Mesenchymal stem cell (in vitro differentiated cells and primary cell): Measurements from ENCODE around the gene IL17RD.
A peak's percentile ranks its signal among the peaks of the same experiment; 100 is the strongest.

Experiments
- DNase-seq: peaks from one replicate; pipeline ENCODE4 v3.0.0-alpha.2; 2013
- H2AFZ ChIP-seq: one replicate; pipeline ENCODE4 v1.6.1; 2013; ENCODE audit warnings: low read depth, mild to moderate bottlenecking, control low read depth, inconsistent platforms, low read length, moderate library complexity
- H2AK5ac ChIP-seq: 2 replicates; pipeline ENCODE4 v1.6.1; 2013; ENCODE audit warnings: low read length, moderate library complexity, mild to moderate bottlenecking, inconsistent platforms; ENCODE audit not compliant: severe bottlenecking
- H2BK120ac ChIP-seq: one replicate; pipeline ENCODE4 v1.6.1; 2013; ENCODE audit warnings: low read depth, mild to moderate bottlenecking, inconsistent platforms, low read length, moderate library complexity
- H2BK12ac ChIP-seq, 2 experiments: one replicate each; pipeline ENCODE4 v1.6.1; 2013; ENCODE audit warnings: inconsistent platforms in 2 of 2, low read length in 2 of 2, mild to moderate bottlenecking in 2 of 2, moderate library complexity in 2 of 2, control low read depth in 1 of 2
- H2BK15ac ChIP-seq: one replicate; pipeline ENCODE4 v1.6.1; 2013; ENCODE audit warnings: mild to moderate bottlenecking, low read depth, inconsistent platforms; ENCODE audit not compliant: poor library complexity, severe bottlenecking
- H2BK5ac ChIP-seq: 2 replicates; pipeline ENCODE4 v1.6.1; 2013; ENCODE audit warnings: low read depth, mild to moderate bottlenecking, low read length, control low read depth, inconsistent platforms; ENCODE audit not compliant: poor library complexity, severe bottlenecking
- H3K14ac ChIP-seq, 2 experiments: one replicate each; pipeline ENCODE4 v1.6.1; 2013; ENCODE audit warnings: inconsistent platforms in 2 of 2, low read length in 2 of 2, control low read depth in 1 of 2, mild to moderate bottlenecking in 1 of 2, moderate library complexity in 1 of 2
- H3K18ac ChIP-seq, 2 experiments: one replicate each; pipeline ENCODE4 v1.6.1; 2013; ENCODE audit warnings: inconsistent platforms in 2 of 2, low read length in 2 of 2, control low read depth in 1 of 2, low read depth in 1 of 2, mild to moderate bottlenecking in 1 of 2
- H3K23ac ChIP-seq, 2 experiments: one replicate each; pipeline ENCODE4 v1.6.1; 2013; ENCODE audit warnings: inconsistent platforms in 2 of 2, low read length in 2 of 2, mild to moderate bottlenecking in 2 of 2, moderate library complexity in 2 of 2, control low read depth in 1 of 2
- H3K27ac ChIP-seq: 2 replicates; pipeline ENCODE4 v1.5.1; 2013; ENCODE audit warnings: mild to moderate bottlenecking, moderate library complexity, low read length, control low read depth, inconsistent platforms; ENCODE audit not compliant: poor library complexity, severe bottlenecking
- H3K27me3 ChIP-seq, 2 experiments: 2 replicates each; pipeline versions ENCODE4 v1.6.1 to v1.7.0; 2013; ENCODE audit warnings: low read length in 2 of 2, mild to moderate bottlenecking in 2 of 2, moderate library complexity in 2 of 2, control low read depth in 1 of 2, inconsistent platforms in 1 of 2; ENCODE audit not compliant: control insufficient read depth in 1 of 2, insufficient read depth in 1 of 2
- H3K36me3 ChIP-seq, 2 experiments: 2 replicates each; pipeline versions ENCODE4 v1.6.1 to v1.7.0; 2013; ENCODE audit warnings: low read length in 2 of 2, control low read depth in 1 of 2, inconsistent platforms in 1 of 2, low read depth in 1 of 2, mild to moderate bottlenecking in 1 of 2; ENCODE audit not compliant: insufficient read depth in 2 of 2, control insufficient read depth in 1 of 2
- H3K4ac ChIP-seq, 2 experiments: one replicate each; pipeline ENCODE4 v1.6.1; 2013; ENCODE audit warnings: inconsistent platforms in 2 of 2, low read length in 2 of 2, mild to moderate bottlenecking in 2 of 2, moderate library complexity in 2 of 2, control low read depth in 1 of 2, low read depth in 1 of 2
- H3K4me1 ChIP-seq: 2 replicates; pipeline ENCODE4 v1.6.1; 2013; ENCODE audit warnings: low read depth, low read length, control low read depth; ENCODE audit not compliant: control insufficient read depth, insufficient read depth
- H3K4me2 ChIP-seq: 2 replicates; pipeline ENCODE4 v1.6.1; 2013; ENCODE audit warnings: low read length, mild to moderate bottlenecking, inconsistent platforms; ENCODE audit not compliant: poor library complexity, severe bottlenecking
- H3K4me3 ChIP-seq, 2 experiments: 2 replicates each; pipeline versions ENCODE4 v1.5.1 to v1.7.0; 2013; ENCODE audit warnings: low read length in 2 of 2, mild to moderate bottlenecking in 2 of 2, control low read depth in 1 of 2, low read depth in 1 of 2; ENCODE audit not compliant: insufficient read depth in 1 of 2
- H3K79me1 ChIP-seq: replicated peaks from 2 replicates; pipeline ENCODE4 v1.6.1; 2013; ENCODE audit warnings: mild to moderate bottlenecking, control low read depth, low read length, inconsistent platforms; ENCODE audit not compliant: poor library complexity, severe bottlenecking
- H3K9ac ChIP-seq: 2 replicates; pipeline ENCODE4 v1.7.0; 2013; ENCODE audit warnings: mild to moderate bottlenecking, low read length, moderate library complexity
- H3K9me3 ChIP-seq: 2 replicates; pipeline ENCODE4 v1.7.0; 2013; ENCODE audit warnings: mild to moderate bottlenecking, low read length; ENCODE audit not compliant: control insufficient read depth
- H4K8ac ChIP-seq: one replicate; pipeline ENCODE4 v1.6.1; 2013; ENCODE audit warnings: inconsistent platforms, mild to moderate bottlenecking, low read length, moderate library complexity
- H4K91ac ChIP-seq: one replicate; pipeline ENCODE4 v1.6.1; 2013; ENCODE audit warnings: mild to moderate bottlenecking, low read length, inconsistent platforms
- WGBS: methylation state at CpG from one replicate; pipeline ENCODE4 v1.1.7; 2013; ENCODE audit warnings: mixed read lengths; 5-methylcytosine and 5-hydroxymethylcytosine counted together

IL17RD gene

DNA sequence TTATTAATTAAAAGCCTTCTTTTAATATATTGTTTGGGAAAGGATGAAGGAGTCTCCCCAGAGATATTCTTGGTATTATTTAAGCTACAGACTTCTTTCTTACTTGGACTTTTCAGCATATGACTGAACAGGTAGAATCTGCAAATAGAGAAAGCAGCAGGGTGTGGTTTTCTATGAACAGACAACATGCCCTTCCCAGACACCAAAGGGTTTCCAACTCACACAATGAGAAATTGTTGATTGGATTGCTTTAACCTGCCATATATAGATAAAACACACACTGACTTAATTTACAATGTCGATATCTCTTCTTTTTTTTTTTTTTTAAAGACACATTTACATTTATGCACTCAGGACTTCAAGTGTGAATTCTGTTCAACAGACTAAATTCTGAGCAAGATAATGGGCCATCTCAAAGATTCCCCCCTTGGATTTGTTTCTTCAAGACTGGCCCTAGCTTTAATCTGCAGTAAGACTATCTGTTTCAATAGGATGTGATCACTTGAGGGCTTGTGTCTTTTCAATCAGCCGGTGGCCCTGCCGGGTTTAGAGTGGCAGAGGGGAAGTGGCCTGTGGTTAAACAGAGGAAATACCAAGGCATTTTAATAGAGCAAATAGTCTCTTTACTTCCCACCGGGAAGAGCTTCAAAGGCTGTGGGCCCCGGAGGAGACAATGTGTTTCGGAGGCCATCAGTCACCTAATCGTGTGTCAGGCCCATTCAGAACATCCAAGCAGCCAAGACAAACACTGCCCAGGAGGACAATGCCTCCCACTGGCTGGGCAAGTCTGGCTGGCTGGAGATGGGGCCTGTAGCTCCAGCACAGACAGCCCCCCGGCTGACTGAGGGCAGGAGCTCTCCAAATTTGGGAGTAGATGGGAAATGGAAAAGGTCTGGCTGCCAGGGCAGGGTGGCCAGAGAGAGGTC, 6.1 kb downstream of the IL17RD start:
- no peak overlapping the region for H3K4ac ChIP-seq
- no peak overlapping the region for H2AK5ac ChIP-seq
- H3K79me1 ChIP-seq = peaks cover 3% of the 10 kb centered on the region
- peaks cover 0 to 24% of the 10 kb centered on the region in 2 experiments for H3K27me3 ChIP-seq
- peak; percentile 15 for DNase-seq
- no peak overlapping the region for H3K4me2 ChIP-seq
- no peak overlapping the region for H2BK120ac ChIP-seq
- H3K9ac ChIP-seq = no peak overlapping the region
- H2BK5ac ChIP-seq = no peak overlapping the region
- 10% methylated on average over 8 of the region's 8 CpGs for WGBS
- H3K23ac ChIP-seq = no peak overlapping the region
- H3K27ac ChIP-seq = no peak overlapping the region
- no peaks in the 10 kb centered on the region for H3K36me3 ChIP-seq
- H3K4me3 ChIP-seq = no peak overlapping the region
- H3K4me1 ChIP-seq = peaks cover 6% of the 10 kb centered on the region
- no peak overlapping the region for H3K14ac ChIP-seq
- H3K18ac ChIP-seq = no peak overlapping the region
- H2BK12ac ChIP-seq = peak overlapping the region in 1 of 2 experiments; percentile 23
- no peak overlapping the region for H4K91ac ChIP-seq
- no peak overlapping the region for H4K8ac ChIP-seq
- no peak overlapping the region for H2BK15ac ChIP-seq
- peak overlapping the region; percentile 36 for H2AFZ ChIP-seq
- H3K9me3 ChIP-seq = no peaks in the 10 kb centered on the region

DNA sequence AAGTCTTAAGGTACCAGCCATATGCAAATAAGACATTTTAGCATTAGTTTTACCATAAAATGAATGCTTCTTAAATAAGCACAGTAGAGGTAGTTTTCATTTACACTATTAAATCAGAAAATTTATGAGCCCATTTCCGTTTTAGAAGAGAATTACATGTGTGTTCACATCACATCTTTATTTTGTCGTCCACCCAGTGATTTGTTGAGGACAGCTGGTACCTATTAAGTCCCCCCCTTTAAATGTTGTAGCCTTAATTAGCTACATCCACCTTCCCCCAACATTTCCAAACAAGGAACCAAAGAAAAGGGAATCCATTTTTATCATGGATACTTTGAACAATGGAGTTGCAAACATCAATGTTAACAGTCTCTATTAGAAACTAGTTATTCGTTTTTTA, 6.8 kb downstream of the IL17RD start:
- H3K4me2 ChIP-seq = no peak overlapping the region
- no peak overlapping the region for H3K27ac ChIP-seq
- no peak overlapping the region for H2BK120ac ChIP-seq
- no peak overlapping the region for H3K4me3 ChIP-seq
- H3K4ac ChIP-seq = no peak overlapping the region
- H2BK5ac ChIP-seq = no peak overlapping the region
- H2AK5ac ChIP-seq = no peak overlapping the region
- no peaks in the 10 kb centered on the region for H3K9me3 ChIP-seq
- no peaks in the 10 kb centered on the region for H3K36me3 ChIP-seq
- peaks cover 3% of the 10 kb centered on the region for H3K79me1 ChIP-seq
- H3K27me3 ChIP-seq = peaks cover 0 to 20% of the 10 kb centered on the region in 2 experiments
- no peak for DNase-seq
- WGBS = 53% methylated on average over 2 of the region's 3 CpGs
- no peak overlapping the region for H2AFZ ChIP-seq
- H2BK12ac ChIP-seq = no peak overlapping the region
- no peak overlapping the region for H4K8ac ChIP-seq
- no peak overlapping the region for H3K14ac ChIP-seq
- H3K4me1 ChIP-seq = peaks cover 4% of the 10 kb centered on the region
- H3K23ac ChIP-seq = no peak overlapping the region
- H2BK15ac ChIP-seq = no peak overlapping the region
- no peak overlapping the region for H3K18ac ChIP-seq
- no peak overlapping the region for H3K9ac ChIP-seq
- no peak overlapping the region for H4K91ac ChIP-seq

DNA sequence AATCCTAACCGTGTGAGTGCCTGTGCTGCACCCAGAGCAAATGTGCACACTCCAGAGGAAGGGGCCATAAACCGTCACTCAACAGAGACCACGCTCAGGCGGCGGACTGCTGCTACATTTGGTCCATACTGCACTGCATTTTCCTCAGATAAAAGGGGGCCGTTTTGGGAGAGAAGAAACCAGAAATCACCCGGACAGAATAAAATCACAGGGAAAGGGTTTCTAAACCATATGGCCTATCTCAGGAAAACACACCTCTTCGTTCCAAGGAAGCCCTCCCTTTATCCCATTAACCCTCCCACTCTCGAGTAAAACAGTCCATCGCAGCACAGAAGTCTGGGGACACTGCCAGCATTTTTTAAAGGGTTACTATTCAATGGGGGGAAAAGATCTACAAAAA, 7.6 kb downstream of the IL17RD start:
- no peaks in the 10 kb centered on the region for H3K36me3 ChIP-seq
- H2BK5ac ChIP-seq = no peak overlapping the region
- H2BK12ac ChIP-seq = no peak overlapping the region
- H2BK120ac ChIP-seq = no peak overlapping the region
- no peak for DNase-seq
- 46% methylated on average over 7 of the region's 10 CpGs for WGBS
- H4K91ac ChIP-seq = no peak overlapping the region
- H3K4me1 ChIP-seq = peaks cover 4% of the 10 kb centered on the region
- peak overlapping the region; percentile 31 for H2AFZ ChIP-seq
- H3K23ac ChIP-seq = peak overlapping the region in 1 of 2 experiments; percentile 89
- peaks cover 3% of the 10 kb centered on the region for H3K79me1 ChIP-seq
- H3K14ac ChIP-seq = peak overlapping the region in 1 of 2 experiments; percentile 75
- H3K4me2 ChIP-seq = no peak overlapping the region
- no peak overlapping the region for H4K8ac ChIP-seq
- H3K4ac ChIP-seq = peak overlapping the region in 1 of 2 experiments; percentile 6
- H3K4me3 ChIP-seq = peak overlapping the region in 1 of 2 experiments; percentile 30
- no peak overlapping the region for H3K9ac ChIP-seq
- H2BK15ac ChIP-seq = no peak overlapping the region
- peaks cover 0 to 12% of the 10 kb centered on the region in 2 experiments for H3K27me3 ChIP-seq
- H3K18ac ChIP-seq = peak overlapping the region in 1 of 2 experiments; percentile 48
- H2AK5ac ChIP-seq = no peak overlapping the region
- no peaks in the 10 kb centered on the region for H3K9me3 ChIP-seq
- H3K27ac ChIP-seq = no peak overlapping the region

DNA sequence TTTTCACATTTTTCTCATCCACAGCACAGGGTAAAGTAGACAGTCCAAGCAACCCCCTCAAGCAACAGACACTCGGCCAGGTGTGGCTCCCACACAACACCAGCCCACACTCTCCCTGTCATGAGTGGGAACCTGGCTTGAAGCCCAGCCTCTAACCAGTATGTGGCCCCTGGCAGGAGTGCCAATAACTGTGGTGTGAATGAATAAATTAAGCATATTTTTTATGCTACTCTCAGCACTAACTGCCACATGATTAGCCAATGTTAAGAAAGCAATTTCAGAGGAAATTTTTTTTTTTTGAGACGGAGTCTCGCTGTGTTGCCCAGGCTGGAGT, 9.9 kb downstream of the IL17RD start:
- H3K9me3 ChIP-seq = no peaks in the 10 kb centered on the region
- H3K4me1 ChIP-seq = peaks cover 7% of the 10 kb centered on the region
- H2AFZ ChIP-seq = no peak overlapping the region
- H2BK15ac ChIP-seq = no peak overlapping the region
- no peak for DNase-seq
- H3K14ac ChIP-seq = no peak overlapping the region
- no peak overlapping the region for H3K18ac ChIP-seq
- H3K27me3 ChIP-seq = no peaks in the 10 kb centered on the region
- H3K27ac ChIP-seq = no peak overlapping the region
- H3K4ac ChIP-seq = no peak overlapping the region
- H3K79me1 ChIP-seq = peaks cover 3% of the 10 kb centered on the region
- no peak overlapping the region for H2BK12ac ChIP-seq
- no peaks in the 10 kb centered on the region for H3K36me3 ChIP-seq
- H3K4me3 ChIP-seq = no peak overlapping the region
- 93% methylated on average over 3 of the region's 3 CpGs for WGBS
- no peak overlapping the region for H3K4me2 ChIP-seq
- H4K8ac ChIP-seq = no peak overlapping the region
- H3K9ac ChIP-seq = no peak overlapping the region
- no peak overlapping the region for H4K91ac ChIP-seq
- no peak overlapping the region for H2BK5ac ChIP-seq
- no peak overlapping the region for H2AK5ac ChIP-seq
- H3K23ac ChIP-seq = no peak overlapping the region
- H2BK120ac ChIP-seq = no peak overlapping the region
